ENCODE results near the gene TNFRSF1A. TPM values are rescaled to one million over a fixed set of nuclear protein-coding genes. Genes with fewer than 3 reads are reported as not detected.
A peak's percentile ranks its signal among the peaks of the same experiment; 100 is the strongest.

TNFRSF1A gene
- total and polyA plus RNA-seq, 2 of the 13 experiments (the other 11 are each of a cell fraction or from before 2014, with no cell fraction given), result 41.5 to 61.2 TPM

DNA sequence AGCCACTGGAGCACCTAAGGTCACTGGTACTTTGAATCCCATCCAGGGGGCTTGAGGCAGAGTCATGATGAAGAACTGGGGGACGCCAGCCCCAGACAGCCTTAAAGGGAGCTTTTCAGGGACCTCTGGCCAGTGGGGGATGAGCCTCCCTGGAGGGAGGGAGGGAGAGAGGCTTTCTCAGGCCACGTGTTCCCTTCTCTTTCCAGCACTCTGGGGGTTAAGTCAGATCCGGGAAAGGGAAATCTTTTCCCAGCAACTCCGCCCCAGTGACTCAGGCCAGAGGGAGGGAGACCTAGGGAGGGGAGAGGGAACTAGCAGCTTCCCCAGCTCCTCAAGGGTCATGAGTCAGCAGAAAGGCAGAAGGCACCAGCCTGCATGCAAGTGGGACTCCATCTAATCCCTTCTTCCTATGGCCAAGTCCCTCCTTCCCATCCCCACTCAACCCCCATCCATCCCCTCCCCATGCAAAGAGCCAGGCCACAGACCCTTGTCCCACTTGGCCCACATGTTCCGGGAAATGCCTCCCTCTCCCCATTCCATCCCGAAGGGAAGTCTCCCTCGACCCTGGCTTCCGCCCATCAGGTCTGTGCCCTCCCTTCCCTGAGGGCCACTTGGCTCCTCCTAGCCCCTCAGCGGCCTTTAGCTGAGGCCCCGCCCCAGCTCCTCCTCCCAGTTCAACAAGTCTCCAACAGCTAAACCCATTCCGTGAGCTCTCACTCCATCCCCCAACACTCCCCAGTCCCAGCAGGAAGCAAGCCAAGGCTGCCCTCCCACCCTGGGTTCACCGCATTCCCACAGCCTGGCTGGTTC lies 5.6 kb downstream of the TNFRSF1A start (continued):
- TF ChIP-seq, protein P1, sequence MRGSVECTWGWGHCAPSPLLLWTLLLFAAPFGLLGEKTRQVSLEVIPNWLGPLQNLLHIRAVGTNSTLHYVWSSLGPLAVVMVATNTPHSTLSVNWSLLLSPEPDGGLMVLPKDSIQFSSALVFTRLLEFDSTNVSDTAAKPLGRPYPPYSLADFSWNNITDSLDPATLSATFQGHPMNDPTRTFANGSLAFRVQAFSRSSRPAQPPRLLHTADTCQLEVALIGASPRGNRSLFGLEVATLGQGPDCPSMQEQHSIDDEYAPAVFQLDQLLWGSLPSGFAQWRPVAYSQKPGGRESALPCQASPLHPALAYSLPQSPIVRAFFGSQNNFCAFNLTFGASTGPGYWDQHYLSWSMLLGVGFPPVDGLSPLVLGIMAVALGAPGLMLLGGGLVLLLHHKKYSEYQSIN (CRISPR knock-in tag; IDR thresholded peaks at IDR 0.05; ENCODE audit: borderline replicate concordance), result no peak
- TF ChIP-seq GLI4 (CRISPR knock-in tag; IDR thresholded peaks at IDR 0.05; ENCODE audit: borderline replicate concordance) (no peak; the same call in 1 of the 2 replicates), ATAD3A (CRISPR knock-in tag; IDR thresholded peaks at IDR 0.05) (no peak), PPARG (CRISPR knock-in tag; conservative IDR thresholded peaks at IDR 0.05) (peak; percentile 58; the same call in 1 of the 2 replicates), MYNN (CRISPR knock-in tag; IDR thresholded peaks at IDR 0.05; ENCODE audit: low read depth) (no peak), RBM39 (IDR thresholded peaks at IDR 0.05; ENCODE audit: low read depth, low read length, poor library complexity, severe bottlenecking) (peak; percentile 88), ZNF17 (CRISPR knock-in tag; IDR thresholded peaks at IDR 0.05) (no peak), ZNF589 (CRISPR knock-in tag; conservative IDR thresholded peaks at IDR 0.05) (no peak), KLF6 (CRISPR knock-in tag; IDR thresholded peaks at IDR 0.05) (peak; percentile 48), NR2F2 (IDR thresholded peaks at IDR 0.05; ENCODE audit: borderline replicate concordance, low read depth) (no peak), ZNF235 (CRISPR knock-in tag; IDR thresholded peaks at IDR 0.05; ENCODE audit: borderline replicate concordance) (no peak), SIX1 (CRISPR knock-in tag; IDR thresholded peaks at IDR 0.05; ENCODE audit: borderline replicate concordance) (no peak), ZBTB38 (CRISPR knock-in tag; IDR thresholded peaks at IDR 0.05) (no peak), ZNF382 (CRISPR knock-in tag; IDR thresholded peaks at IDR 0.05; ENCODE audit: borderline replicate concordance) (no peak)
- TF ChIP-seq, protein P2, sequence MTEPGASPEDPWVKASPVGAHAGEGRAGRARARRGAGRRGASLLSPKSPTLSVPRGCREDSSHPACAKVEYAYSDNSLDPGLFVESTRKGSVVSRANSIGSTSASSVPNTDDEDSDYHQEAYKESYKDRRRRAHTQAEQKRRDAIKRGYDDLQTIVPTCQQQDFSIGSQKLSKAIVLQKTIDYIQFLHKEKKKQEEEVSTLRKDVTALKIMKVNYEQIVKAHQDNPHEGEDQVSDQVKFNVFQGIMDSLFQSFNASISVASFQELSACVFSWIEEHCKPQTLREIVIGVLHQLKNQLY (CRISPR knock-in tag; IDR thresholded peaks at IDR 0.05), result no peak; the same call in 1 of the 2 replicates
- TF ChIP-seq, protein P3, sequence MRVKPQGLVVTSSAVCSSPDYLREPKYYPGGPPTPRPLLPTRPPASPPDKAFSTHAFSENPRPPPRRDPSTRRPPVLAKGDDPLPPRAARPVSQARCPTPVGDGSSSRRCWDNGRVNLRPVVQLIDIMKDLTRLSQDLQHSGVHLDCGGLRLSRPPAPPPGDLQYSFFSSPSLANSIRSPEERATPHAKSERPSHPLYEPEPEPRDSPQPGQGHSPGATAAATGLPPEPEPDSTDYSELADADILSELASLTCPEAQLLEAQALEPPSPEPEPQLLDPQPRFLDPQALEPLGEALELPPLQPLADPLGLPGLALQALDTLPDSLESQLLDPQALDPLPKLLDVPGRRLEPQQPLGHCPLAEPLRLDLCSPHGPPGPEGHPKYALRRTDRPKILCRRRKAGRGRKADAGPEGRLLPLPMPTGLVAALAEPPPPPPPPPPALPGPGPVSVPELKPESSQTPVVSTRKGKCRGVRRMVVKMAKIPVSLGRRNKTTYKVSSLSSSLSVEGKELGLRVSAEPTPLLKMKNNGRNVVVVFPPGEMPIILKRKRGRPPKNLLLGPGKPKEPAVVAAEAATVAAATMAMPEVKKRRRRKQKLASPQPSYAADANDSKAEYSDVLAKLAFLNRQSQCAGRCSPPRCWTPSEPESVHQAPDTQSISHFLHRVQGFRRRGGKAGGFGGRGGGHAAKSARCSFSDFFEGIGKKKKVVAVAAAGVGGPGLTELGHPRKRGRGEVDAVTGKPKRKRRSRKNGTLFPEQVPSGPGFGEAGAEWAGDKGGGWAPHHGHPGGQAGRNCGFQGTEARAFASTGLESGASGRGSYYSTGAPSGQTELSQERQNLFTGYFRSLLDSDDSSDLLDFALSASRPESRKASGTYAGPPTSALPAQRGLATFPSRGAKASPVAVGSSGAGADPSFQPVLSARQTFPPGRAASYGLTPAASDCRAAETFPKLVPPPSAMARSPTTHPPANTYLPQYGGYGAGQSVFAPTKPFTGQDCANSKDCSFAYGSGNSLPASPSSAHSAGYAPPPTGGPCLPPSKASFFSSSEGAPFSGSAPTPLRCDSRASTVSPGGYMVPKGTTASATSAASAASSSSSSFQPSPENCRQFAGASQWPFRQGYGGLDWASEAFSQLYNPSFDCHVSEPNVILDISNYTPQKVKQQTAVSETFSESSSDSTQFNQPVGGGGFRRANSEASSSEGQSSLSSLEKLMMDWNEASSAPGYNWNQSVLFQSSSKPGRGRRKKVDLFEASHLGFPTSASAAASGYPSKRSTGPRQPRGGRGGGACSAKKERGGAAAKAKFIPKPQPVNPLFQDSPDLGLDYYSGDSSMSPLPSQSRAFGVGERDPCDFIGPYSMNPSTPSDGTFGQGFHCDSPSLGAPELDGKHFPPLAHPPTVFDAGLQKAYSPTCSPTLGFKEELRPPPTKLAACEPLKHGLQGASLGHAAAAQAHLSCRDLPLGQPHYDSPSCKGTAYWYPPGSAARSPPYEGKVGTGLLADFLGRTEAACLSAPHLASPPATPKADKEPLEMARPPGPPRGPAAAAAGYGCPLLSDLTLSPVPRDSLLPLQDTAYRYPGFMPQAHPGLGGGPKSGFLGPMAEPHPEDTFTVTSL (CRISPR knock-in tag; IDR thresholded peaks at IDR 0.05; ENCODE audit: borderline replicate concordance), result peak; percentile 41; the same call in 1 of the 2 replicates
- TF ChIP-seq, protein P4, sequence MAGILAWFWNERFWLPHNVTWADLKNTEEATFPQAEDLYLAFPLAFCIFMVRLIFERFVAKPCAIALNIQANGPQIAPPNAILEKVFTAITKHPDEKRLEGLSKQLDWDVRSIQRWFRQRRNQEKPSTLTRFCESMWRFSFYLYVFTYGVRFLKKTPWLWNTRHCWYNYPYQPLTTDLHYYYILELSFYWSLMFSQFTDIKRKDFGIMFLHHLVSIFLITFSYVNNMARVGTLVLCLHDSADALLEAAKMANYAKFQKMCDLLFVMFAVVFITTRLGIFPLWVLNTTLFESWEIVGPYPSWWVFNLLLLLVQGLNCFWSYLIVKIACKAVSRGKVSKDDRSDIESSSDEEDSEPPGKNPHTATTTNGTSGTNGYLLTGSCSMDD (CRISPR knock-in tag; IDR thresholded peaks at IDR 0.05), result no peak
- TF ChIP-seq, protein P5, sequence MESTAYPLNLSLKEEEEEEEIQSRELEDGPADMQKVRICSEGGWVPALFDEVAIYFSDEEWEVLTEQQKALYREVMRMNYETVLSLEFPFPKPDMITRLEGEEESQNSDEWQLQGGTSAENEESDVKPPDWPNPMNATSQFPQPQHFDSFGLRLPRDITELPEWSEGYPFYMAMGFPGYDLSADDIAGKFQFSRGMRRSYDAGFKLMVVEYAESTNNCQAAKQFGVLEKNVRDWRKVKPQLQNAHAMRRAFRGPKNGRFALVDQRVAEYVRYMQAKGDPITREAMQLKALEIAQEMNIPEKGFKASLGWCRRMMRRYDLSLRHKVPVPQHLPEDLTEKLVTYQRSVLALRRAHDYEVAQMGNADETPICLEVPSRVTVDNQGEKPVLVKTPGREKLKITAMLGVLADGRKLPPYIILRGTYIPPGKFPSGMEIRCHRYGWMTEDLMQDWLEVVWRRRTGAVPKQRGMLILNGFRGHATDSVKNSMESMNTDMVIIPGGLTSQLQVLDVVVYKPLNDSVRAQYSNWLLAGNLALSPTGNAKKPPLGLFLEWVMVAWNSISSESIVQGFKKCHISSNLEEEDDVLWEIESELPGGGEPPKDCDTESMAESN (CRISPR knock-in tag; conservative IDR thresholded peaks at IDR 0.05), result 0 out of 2 replicates have a peak, but pooled peaks have one; percentile 14
